Progenitor cell of endocrine pancreas (in vitro differentiated cells): ENCODE results near the gene OSBPL10. TPM values are rescaled to one million over a fixed set of nuclear protein-coding genes. Genes with fewer than 3 reads are reported as not detected.

ENCODE experiments used
- DNase-seq: peaks from one replicate; pipeline ENCODE4 v3.0.0; 2021; ENCODE audit warnings: low spot score; ENCODE audit not compliant: unreplicated experiment
- H3K27ac Mint-ChIP-seq: 2 replicates; pipeline ENCODE4 v1.8.0; 2021; ENCODE audit warnings: mild to moderate bottlenecking, moderate library complexity, mixed read lengths
- H3K27me3 Mint-ChIP-seq: 2 replicates; pipeline ENCODE4 v1.8.0; 2021; ENCODE audit warnings: mixed read lengths
- H3K36me3 Mint-ChIP-seq: 2 replicates; pipeline ENCODE4 v1.8.0; 2022; ENCODE audit warnings: mixed read lengths; ENCODE audit not compliant: insufficient read depth
- H3K4me1 Mint-ChIP-seq: 2 replicates; pipeline ENCODE4 v1.8.0; 2021; ENCODE audit warnings: low read depth, mixed read lengths
- H3K4me3 Mint-ChIP-seq: 2 replicates; pipeline ENCODE4 v1.8.0; 2021; ENCODE audit warnings: low read depth, mild to moderate bottlenecking, moderate library complexity, mixed read lengths
- H3K9me3 Mint-ChIP-seq: 2 replicates; pipeline ENCODE4 v1.8.0; 2021; ENCODE audit warnings: low read depth, mixed read lengths
- CTCF ChIP-seq: fragments of 200-600 bp; sonication (generic); IDR thresholded peaks from one replicate; pipeline ENCODE4 v1.5.0; 2021; ENCODE audit warnings: antibody characterized with exemption, mild to moderate bottlenecking; ENCODE audit not compliant: unreplicated experiment
- total RNA-seq: library from RNA; stranded (reverse); gene quantifications from 2 replicates; pipeline ENCODE4 v1.2.1, GENCODE V29; 2021

Gene OSBPL10
- total RNA-seq, 1 donor from 2014 or later = 25.2 TPM

DNA sequence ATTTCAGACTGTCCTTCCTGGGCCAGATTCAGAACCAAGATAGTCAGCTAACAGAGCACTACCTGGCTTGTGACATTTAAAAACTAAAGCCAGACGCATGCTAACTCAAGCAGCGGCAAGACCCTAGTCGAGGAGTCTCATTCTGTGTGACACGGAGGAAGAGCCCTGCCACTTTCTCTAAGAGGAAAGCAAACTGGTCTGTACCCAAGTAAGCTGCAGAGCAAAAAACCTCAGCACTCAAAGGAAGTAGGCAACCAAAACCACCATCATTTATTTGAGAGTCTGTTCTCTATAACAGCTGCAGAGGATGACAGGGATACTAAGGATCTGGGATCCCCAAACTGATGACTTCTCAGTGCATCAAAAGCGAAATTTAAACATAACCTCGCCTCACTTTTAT lies 152.1 kb downstream of the OSBPL10 start:
- H3K27ac Mint-ChIP-seq = no peak overlapping the region

DNA sequence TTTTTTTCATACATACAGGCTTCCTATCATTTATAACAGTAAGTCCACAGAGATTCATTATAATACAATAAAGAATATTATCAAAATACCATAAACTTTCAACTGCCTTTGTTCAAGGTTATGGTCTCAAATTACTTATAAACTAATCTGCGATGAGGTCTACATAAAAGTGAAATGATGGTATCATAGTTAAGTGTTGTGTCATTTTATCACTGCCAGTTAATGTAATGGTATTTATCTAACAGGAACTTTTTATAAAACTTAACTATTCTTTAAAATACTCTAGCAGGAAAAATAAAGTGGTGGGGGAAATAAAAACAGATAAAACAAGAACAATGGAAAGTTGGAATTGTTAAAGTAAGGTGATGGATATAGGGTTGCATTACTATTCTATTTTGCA lies 153.1 kb downstream of the OSBPL10 start:
- no peak overlapping the region for H3K27ac Mint-ChIP-seq
- no peak overlapping the region for H3K4me3 Mint-ChIP-seq
- H3K4me1 Mint-ChIP-seq = no peaks in the 10 kb centered on the region
- TF ChIP-seq CTCF = no peak
- no peaks in the 10 kb centered on the region for H3K9me3 Mint-ChIP-seq
- DNase-seq = no peak
- H3K36me3 Mint-ChIP-seq = peaks cover 2% of the 10 kb centered on the region
- no peaks in the 10 kb centered on the region for H3K27me3 Mint-ChIP-seq

More for the DNA sequence above, 152.1 kb downstream of the OSBPL10 start:
- Mint-ChIP-seq H3K36me3 (peaks cover 2% of the 10 kb centered on the region), H3K4me3 (no peak overlapping the region), H3K4me1 (no peaks in the 10 kb centered on the region), H3K9me3 (no peaks in the 10 kb centered on the region), H3K27me3 (no peaks in the 10 kb centered on the region)
- TF ChIP-seq CTCF = no peak
- DNase-seq = no peak

DNA sequence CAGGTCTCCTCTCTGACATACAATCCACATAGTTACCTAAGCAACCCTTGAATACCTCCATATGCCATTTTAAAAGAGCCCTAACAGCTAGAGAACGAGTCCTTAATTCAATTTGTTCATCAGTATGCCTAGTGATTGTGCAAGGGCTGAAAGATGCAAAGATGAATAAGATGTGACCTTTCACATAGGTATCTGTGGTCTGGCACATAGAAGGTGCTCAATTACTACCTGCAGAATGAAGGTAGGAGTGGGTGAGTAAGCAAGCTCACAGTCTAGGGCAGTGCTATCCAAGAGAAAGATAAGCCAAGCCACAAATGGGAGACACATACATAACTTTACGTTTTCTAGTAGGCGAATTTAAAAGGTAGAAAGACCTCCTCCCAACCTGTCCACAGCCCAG lies 157.9 kb downstream of the OSBPL10 start:
- no peak overlapping the region for H3K27ac Mint-ChIP-seq
- H3K4me3 Mint-ChIP-seq = no peak overlapping the region
- no peaks in the 10 kb centered on the region for H3K36me3 Mint-ChIP-seq
- TF ChIP-seq CTCF = no peak
- no peaks in the 10 kb centered on the region for H3K27me3 Mint-ChIP-seq
- no peaks in the 10 kb centered on the region for H3K9me3 Mint-ChIP-seq
- no peak for DNase-seq
- peaks cover 9% of the 10 kb centered on the region for H3K4me1 Mint-ChIP-seq

GRCh38 chr3:31821118-31821517 lies 159.9 kb downstream of the OSBPL10 start:
- TF ChIP-seq CTCF = no peak
- Mint-ChIP-seq H3K4me3 (no peak overlapping the region), H3K4me1 (peaks cover 9% of the 10 kb centered on the region), H3K27ac (no peak overlapping the region), H3K9me3 (no peaks in the 10 kb centered on the region), H3K36me3 (no peaks in the 10 kb centered on the region), H3K27me3 (no peaks in the 10 kb centered on the region)
- DNase-seq = no peak

- TF ChIP-seq CTCF = no peak
- H3K27ac Mint-ChIP-seq = no peak overlapping the region
- H3K36me3 Mint-ChIP-seq = no peaks in the 10 kb centered on the region
- no peak overlapping the region for H3K4me3 Mint-ChIP-seq
- peaks cover 9% of the 10 kb centered on the region for H3K4me1 Mint-ChIP-seq
- H3K27me3 Mint-ChIP-seq = no peaks in the 10 kb centered on the region
- H3K9me3 Mint-ChIP-seq = peaks cover under 1% of the 10 kb centered on the region
- no peak for DNase-seq
These were observed 161.6 kb downstream of the OSBPL10 start for GRCh38 chr3:31819441-31819840.
